ENCODE results near the gene DOCK2.

Gene DOCK2

DNA sequence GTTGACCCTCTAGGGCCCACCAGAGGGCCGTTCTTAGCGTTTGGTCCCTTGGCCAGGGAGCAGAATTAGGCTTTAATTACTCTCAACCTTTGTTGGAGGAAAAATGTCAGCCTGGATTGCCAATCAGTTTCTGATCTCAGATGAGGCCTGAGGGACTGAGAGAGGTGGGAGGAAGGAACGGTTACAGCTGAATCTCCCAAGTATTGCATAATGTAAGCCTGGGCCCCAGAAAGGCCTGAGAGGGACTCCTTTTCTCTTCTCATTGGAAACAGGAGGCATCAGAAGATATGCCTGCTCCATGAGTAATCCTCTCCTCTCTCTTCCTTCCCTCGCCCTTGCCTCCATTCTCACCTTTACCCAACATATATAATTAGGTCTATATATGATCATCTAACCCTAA, 237.5 kb downstream of the DOCK2 start:
- DNase-seq = no peak

DNA sequence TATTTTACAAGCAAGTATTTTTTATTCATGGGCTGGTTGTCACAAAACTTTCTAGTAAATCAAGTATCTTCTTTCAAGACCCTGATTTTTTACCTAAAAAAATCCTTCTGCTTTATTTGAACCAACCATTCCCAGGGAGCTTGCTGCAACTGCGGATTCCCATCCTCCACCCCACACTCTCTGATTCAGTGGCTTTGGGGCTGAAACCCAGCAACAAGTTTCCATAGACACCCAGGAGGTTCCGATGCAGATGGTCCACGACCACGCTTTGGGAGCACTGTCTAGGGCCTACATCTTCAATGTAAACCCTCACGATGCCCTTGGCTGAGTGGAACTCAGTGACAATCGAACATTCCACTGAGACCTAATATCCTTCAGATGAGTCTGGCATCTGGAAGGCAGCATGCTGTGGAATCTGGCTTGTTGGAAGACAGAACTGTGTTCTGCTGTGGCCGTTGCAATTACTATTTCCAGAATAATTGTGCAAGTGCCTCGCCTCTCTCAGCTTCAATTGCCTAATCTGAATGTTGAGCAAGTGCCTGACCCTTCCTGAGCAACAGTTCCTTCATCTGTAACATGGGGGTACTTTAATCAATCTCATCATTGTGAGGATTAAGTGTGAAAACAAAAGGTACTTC, 238.1 kb downstream of the DOCK2 start:
- DNase-seq = no peak

DNA sequence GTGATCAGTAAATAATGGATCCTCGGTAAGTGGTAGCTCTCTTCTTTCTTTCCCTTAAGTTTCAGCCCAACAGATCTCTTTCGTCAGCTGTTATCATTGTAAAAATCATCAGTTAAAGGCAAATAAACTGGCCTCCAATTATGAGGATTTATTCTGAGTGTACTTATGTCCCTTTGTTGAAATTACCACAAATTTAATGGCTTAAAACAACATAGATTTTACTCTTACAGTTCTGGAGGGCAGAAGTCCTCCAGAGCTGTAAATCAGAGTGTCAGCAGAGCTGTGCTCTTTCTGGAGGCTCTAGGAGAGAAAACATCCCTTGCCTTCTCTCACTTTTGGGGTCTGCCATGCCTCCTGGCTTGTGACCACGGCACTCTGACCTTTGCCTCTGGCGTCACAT, 238.7 kb downstream of the DOCK2 start:
- DNase-seq = no peak

DNA sequence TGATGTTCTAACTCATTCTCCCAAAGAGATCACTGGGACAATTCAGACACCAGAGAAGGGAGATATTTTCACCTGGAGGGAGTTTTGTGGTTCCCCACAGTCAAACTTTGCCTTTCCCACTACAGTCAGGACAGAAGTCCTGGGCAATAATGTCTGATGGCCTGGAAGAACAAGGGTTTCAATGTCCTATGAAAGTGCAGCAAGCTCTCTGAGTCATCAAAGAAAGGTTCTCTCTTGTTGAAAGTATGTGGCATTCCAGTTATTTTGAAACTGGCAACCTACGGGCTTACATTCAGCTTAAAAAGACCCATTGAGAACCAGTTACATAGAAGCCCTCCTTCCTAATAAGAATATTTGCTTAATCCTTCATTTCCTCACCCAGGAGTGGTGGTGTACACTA, 239.3 kb downstream of the DOCK2 start:
- no peak for DNase-seq

DNA sequence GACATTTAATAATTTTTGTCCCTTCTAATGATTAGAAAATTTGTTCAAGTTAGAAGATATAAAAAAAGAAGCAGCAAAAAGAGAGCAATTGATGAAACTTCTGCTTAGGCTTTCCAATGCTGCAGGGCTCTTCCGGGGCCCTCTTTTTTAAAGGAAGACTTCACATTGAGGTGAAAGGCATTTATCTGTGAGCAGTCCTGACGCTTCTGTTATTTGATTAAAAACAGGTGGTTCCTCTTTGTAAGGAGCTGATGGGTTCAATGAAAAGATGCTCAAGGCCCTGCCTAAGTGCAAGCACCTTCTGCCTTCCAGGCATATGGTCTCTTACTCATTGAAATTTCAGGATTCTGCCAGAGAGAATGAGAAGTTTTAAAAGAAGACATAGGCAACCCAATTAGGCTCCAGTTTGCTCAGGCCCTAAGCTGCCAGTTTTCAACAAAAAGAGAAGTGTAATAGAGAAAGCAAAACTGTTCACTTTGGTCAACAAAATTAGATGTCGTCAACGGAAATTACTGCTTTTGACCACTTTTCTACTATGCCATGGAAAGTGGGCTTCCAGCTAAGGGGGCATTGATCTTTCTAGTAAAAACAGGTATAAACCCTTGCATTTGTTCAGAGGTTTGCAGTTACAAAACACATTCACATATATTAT, 243.1 kb downstream of the DOCK2 start:
- no peak for DNase-seq

DNA sequence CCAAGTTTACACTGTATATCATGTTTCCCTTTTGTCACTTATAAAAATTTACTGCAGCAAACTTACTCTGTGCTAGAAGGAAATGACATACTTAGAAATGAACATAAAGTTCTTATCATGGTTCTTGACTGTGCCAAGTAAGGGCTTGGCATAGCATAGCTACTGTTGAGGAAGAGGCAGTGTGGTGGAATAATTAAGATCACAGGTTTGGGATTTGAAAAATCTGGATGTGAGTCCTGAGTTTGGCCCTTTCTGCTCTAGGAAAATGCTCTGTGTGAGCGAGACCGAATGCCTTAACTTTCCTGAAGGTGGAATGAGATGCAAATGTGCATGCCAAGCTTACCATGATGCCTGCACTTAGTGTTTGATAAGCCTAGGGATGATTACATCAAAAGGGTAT, 243.7 kb downstream of the DOCK2 start:
- no peak for DNase-seq

DNA sequence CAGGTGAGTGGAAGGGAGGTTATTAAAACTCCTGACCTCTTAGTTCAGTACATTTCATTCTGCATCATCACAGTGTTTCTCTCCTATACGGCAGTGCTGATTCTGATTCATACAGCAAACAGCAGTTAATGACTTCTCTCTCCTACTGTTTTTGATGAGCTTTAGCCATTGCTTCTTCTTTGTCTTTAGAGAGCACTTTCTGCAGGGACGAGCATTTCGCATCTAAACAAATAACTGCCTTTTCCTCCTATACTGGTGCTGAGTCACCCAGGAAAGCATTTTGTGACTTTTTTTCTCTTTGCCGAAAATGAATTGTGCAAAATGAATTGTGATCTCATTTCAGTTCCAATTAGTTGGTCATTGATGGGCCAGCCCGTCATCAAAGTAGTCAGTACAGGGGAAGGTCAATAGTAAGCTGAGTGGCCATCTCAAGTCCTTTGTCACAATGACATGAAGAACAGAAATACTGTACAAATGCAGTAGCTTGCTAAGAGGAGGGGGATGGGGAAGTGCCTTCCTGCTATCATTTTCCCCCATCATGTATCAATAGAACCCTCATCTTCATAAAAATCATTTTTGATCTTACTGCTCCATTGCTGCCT, 244.7 kb downstream of the DOCK2 start:
- no peak for DNase-seq

DNA sequence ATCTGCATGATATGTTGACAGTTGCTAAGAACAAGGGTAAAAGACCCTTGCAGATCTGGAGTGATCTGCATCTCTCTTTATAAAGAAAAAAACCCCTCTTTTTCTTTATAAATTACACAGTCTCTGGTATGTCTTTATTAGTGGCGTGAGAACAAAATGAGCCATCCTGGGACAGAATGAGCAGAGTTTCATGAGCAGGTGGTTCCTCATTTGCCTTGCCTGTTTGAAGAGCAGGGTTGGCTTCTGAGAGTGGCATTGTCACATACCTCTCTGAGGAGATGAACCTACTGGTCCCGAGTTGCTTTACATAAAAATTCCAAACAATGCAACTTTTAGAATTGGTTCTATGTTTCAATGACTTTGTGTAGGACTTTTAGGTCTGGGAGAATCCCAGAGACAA, 249.0 kb downstream of the DOCK2 start:
- no peak for DNase-seq

DNA sequence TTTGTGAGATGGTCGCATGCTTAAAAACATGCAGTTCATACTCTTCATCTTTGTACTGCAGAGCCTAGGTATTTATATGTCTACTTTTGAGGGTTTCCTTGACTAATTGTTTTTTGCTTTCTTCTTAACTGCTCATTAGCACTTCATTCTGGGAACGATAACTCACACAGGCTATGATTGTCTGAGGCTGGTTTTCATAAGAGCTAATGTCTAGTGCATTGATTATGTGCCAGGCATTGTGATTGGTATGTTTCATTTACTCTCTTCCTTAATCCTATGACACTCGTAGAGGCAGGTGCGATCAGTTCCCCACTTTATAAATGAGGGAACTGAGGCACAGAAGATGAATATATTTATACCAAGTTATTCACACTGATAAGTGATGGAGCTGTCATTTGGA, 249.6 kb downstream of the DOCK2 start:
- DNase-seq = no peak

DNA sequence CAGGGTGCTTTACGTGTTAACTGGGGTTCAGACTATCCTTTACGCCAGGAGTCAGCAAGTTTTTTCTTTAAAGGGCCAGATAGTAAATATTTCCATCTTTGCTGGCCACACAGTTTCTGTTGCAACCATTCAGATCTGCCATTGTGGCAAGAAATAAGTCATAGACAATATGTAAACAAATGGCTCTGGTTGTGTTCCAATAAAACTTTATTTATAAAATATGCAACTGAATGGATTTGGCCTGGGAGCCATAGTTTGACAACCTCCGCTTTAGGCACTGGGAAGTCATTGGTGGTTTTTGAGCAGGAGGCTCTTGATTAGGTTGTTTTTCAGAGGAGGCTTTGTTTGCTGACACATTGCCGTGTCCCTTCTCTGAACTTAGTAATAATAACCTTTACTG, 252.5 kb downstream of the DOCK2 start:
- DNase-seq = no peak

DNA sequence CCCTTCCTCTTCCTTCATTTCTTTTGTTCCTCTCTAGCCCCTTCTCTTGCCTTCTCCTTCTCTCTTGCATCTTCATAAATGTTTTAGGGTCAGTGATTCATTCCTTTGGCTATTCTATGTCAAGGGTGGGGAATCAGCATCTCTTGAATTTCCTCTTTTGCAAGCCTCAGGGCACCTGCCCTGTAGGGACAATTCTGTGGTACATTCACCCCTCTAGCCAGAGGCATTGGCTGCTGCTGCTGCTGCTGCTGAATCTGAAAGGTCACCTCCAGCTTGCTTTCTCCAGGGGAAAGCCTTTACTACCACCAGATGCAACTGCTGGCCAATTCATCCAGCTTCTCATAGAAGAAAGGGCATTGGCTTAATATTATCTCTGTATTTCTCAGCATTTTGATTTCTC, 255.9 kb downstream of the DOCK2 start:
- DNase-seq = no peak

DNA sequence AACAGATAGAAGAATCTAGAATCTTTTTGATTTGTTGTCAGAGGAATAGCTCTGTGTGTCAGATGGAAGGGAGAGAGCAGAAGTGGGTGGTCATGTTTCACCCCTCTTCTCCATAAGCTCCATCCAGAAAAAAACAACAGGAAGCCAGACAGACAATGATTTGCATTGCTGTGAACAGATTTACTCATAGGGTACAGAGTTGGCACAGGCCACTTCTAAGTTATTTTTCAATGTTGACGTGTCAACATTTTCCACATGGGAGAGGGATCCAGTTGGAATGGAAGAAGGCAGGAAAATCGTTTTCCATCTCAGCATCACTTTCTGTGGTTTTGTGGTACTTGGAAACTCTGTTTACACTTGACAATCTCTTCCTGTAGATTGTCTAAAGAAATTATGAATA, 256.5 kb downstream of the DOCK2 start:
- no peak for DNase-seq

DNA sequence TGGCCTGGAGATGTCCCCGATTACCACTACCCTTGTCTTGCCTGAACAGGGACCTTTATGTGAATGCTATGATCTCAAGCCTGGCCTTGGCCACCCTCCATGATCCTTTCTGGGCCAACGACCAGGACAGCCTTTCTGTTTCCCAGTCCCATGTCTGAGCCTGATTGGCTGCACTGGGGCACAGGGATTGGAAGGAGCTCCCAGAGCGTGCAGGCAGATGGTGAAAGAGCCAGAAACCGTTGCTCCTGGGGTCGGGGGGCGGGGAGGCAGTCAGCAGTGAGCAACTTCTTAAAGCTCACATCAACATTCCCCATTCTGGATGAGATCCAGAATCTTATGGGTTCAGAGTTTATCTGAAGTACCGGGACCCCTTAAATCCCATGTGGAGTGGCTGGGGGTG, 258.9 kb downstream of the DOCK2 start:
- no peak for DNase-seq

DNA sequence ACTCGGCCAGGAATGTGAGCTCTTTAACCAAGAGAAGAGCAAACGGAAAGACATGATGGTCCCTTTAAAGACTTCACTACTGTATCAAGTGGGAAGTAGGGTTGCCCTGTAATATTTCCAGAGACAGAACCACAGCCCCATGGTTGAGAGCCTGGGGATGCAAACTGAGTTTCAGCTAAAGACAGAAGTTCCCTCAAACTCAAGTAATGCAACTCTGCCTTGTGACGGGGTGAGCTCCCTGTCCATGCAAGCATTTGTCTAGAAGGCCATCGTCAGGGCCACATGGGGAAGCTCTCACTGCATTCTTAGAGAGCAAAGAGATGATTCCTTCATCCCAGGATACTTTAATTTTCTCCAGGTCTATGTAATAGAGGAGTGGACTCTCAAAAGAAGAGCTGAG, 260.4 kb downstream of the DOCK2 start:
- DNase-seq = no peak

DNA sequence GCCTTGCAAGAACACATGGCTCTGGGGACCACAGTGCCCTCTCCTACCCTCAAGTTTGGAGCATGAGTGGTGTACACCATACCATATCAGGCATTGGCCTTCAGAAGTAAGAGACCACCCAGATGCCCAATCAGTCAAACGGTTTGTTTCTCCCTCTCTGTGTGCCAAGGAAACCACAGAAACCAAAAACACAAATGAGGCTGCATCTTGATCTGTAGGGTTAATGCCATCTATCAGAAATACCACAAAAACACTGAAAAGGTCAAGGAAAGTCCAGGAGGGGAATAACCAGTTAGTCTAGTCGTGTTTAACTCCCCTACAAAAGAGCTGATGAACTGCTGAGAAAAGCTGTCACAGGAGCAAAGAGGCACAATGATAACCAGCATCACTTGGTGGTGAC, 264.8 kb downstream of the DOCK2 start:
- no peak for DNase-seq

DNA sequence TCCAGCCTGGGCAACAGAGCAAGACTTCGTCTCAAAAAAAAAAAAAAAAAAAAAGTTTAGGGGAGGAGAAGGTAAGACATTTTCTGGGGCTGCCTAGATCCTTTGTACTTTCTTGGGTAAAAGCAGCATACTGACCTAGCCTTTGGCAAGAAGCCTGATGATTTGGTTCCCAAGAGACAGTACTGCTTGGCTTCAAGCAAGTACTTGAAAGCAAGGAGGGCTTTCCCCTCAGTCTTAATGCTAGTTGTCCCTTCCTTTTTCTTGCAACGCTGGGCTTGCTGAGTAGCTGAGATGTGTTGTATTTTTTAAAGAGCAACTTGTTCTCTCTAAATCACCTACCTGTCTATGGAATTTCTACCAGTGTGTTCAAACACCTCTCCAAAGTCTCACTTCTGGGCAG, 267.0 kb downstream of the DOCK2 start:
- DNase-seq = no peak

DNA sequence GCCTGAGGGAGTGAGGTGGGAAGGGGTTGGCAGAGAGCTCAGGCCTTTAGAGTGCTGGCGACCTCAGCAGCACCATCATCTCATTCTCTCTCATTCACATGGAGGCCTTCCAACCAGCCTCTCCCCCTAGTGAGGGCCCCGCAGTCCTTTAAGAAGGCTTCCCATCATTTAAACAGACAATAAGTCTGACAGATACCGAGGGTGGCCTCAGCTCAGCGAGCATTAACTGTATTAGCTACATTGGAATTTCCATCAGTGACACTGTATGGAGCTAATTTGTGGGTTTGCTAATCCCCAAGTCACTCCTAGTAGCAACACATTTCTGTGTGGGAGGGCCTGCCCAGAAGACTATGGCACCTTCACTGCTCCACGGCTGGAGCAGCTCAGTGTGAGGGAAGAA, 267.4 kb downstream of the DOCK2 start:
- DNase-seq = no peak

DNA sequence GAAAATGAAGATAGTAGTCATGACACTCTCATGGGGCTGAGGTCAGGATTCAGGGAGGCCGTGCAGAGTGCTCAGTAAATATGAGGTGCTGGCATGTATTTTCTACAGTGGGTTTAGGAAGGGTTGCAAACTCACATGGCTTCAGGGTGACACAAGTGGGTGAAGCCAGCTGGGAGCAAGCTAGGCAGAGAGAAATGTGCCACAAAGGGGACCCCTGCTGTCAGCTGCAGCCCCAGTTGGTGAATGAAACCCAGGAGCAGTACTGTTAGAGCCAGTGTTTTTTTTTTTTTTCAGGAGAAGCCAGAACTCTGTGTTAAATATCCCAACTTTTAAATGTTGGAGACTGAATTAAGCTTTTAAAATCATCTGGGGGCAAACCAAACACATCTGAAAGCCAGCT, 267.9 kb downstream of the DOCK2 start:
- no peak for DNase-seq

DNA sequence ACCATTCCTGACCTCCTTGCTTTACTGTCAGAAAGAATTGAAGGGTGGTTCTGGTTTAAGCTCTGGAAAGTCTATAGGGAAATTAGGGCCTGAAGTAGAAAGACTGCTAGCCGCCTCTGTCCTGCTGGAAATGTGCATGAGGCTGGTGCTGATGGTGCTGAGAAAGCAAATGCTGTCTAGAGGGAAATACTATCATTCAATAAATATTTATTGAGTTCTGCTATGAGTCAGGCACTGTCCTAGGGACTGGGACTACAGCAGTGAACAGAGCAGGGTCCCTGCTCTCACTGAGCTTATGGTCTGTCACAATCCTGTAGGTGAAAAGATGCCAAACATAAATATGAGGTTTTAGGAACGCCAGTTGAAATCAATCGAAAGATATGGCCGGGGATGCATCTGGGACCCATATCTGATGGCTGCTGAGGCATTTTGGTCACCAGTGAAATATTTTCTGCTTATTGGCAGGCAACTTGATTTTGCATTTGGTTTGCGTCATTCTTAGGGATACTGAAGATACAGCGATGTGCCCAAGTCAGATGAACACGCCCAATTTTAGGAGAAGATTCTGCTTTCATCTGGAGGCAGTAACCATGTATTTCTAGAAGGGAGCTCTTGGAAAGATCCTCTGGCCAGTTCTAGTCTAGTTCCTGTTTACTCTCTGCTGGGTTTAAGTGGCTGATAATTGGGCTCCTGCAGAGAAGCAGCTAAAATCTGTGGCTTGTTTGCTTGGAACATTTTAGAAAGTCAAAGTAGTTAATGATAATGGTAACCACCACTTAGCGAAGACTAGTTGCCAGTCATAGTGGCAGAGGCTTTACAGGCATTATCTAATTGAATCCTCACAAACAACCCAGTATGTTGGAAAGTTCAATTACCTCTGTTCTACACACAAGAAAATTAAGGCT, 269.9 kb downstream of the DOCK2 start:
- no peak for DNase-seq

DNA sequence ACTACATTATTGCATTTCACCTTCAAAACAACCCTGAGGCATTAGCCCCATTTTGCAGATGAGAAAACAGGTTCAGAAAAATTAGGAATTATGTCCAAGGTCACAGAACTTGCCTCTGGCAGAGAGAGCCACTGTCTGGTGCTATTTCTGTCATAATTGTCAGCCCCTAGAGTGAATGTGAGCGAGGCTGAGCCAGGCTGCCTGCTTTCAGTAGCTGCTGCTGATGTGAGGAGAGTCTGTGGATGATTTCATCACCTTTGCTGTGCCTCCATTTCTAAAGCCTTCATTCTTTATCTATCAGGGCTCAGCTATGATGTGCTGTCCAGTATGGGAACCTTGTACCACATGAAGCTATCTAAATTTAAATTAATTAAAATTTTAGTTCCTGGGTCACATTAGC, 271.8 kb downstream of the DOCK2 start:
- DNase-seq = no peak

DNA sequence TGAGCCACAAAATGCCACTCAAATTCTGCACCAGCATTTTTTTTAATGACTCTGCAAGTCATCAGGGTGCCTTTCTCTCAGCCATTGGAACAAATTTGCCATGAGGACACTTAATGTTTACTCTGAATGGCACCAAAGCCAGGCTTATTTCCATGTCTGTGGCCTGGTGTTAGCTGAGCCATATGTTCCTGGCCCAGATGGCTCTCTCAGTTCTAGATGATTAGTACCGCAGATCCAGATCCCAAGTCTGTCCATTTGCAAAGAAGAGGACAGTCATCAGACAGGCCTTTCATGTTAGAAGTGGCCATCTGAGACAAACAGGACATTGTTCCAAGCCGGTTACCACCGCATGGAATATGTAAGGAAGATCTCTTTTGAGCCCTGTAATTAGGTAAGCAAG, 272.9 kb downstream of the DOCK2 start:
- no peak for DNase-seq

DNA sequence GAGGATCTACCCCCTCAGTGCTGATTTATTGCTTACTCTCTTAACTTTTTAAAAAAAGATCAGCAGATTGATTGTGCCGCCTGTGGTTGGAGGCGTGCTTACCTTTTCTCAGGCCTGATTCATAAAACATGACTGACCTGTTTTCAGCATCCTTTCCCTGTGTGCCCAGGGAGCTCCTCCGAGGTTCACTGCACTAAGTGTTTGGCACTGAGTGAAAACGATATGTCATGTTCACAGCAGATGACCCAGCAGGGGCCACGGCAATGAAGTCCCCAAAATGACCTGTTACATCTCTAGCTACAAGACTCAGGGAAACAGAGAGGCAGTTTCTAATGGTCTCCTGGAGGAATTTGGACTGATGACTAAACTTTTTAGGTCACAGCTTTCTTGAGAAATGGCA, 273.3 kb downstream of the DOCK2 start:
- DNase-seq = no peak

DNA sequence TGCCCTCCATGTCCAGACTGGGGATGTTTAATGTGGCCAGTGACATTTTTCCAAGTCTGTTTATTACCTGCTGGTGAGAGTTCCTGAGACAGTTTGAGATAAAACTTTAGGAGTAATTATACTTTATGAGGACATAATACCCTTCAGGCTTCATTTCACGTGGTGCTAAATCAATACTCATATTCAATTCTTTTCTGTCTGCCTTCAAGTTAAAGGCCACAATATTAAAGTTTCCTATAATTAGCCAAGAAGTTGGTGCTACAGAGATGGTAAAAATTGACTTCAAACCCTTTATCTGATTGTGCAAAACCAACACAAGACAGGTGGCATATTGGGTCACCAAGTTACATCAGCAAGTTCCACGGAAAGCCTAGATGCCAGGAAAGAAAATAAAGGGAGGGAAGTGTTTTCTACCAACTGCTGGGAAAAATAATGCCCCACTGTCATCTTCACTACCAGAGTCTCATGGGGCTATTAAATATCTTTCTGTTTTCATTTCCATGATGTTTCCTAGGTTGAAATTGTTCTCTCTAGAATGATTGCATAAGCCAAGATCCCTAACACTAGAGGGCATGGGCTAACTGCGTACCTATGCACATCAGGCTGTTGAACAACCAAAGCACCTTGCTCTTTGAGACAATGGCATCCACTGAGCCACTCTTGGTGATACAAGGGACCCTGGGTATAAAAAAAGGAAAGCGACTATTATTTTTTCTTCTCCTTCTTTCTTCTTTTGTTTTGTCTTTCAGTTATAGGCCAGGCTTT, 274.6 kb downstream of the DOCK2 start:
- DNase-seq = no peak
